ENCODE measurements around the gene TOE1.
"Not testable (repeated sequence)": the region's sequence is repeated elsewhere in the genome, so short reads cannot be mapped to it uniquely, and the experiment has no call there.

TOE1 gene

GRCh38 chr1:45355683-45356082 lies 15.7 kb downstream of the TOE1 start:
- DNase-seq (ENCODE audit: low read depth): no peak

GRCh38 chr1:45356186-45356585 lies 16.2 kb downstream of the TOE1 start:
- no peak for DNase-seq (ENCODE audit: low read depth)

GRCh38 chr1:45359882-45360513 lies 20.0 kb downstream of the TOE1 start:
- peak; percentile 28 for DNase-seq (ENCODE audit: low read depth)

- DNase-seq (ENCODE audit: low read depth): not testable (repeated sequence)
Observed at GRCh38 chr1:45360981-45361380, 21.0 kb downstream of the TOE1 start.

GRCh38 chr1:45364294-45364693 lies 24.3 kb downstream of the TOE1 start:
- DNase-seq (ENCODE audit: low read depth): no peak

GRCh38 chr1:45365051-45365450 lies 25.1 kb downstream of the TOE1 start:
- no peak for DNase-seq (ENCODE audit: low read depth)

- DNase-seq (ENCODE audit: low read depth): no peak
Observed at GRCh38 chr1:45370575-45370974, 30.6 kb downstream of the TOE1 start.

- DNase-seq (ENCODE audit: low read depth): no peak
Observed at GRCh38 chr1:45373573-45373972, 33.6 kb downstream of the TOE1 start.

- no peak for DNase-seq (ENCODE audit: low read depth)
Observed at GRCh38 chr1:45375104-45376090, 35.4 kb downstream of the TOE1 start.

GRCh38 chr1:45378184-45378583 lies 38.2 kb downstream of the TOE1 start:
- no peak for DNase-seq (ENCODE audit: low read depth)

- DNase-seq (ENCODE audit: low read depth): no peak
Observed at GRCh38 chr1:45379524-45379923, 39.6 kb downstream of the TOE1 start.

- no peak for DNase-seq (ENCODE audit: low read depth)
Observed at GRCh38 chr1:45380125-45380524, 40.2 kb downstream of the TOE1 start.

- DNase-seq (ENCODE audit: low read depth): no peak
Observed at GRCh38 chr1:45380730-45381129, 40.8 kb downstream of the TOE1 start.

- DNase-seq (ENCODE audit: low read depth): no peak
Observed at GRCh38 chr1:45381243-45381642, 41.3 kb downstream of the TOE1 start.

GRCh38 chr1:45383191-45383590 lies 43.2 kb downstream of the TOE1 start:
- no peak for DNase-seq (ENCODE audit: low read depth)

- not testable (repeated sequence) for DNase-seq (ENCODE audit: low read depth)
Observed at GRCh38 chr1:45384213-45384612, 44.2 kb downstream of the TOE1 start.

- no peak for DNase-seq (ENCODE audit: low read depth)
Observed at GRCh38 chr1:45385302-45385701, 45.3 kb downstream of the TOE1 start.

GRCh38 chr1:45386219-45386618 lies 46.2 kb downstream of the TOE1 start:
- DNase-seq (ENCODE audit: low read depth): no peak
